Kidney (tissue), 22 donors: Measurements from ENCODE around the gene CXCL16. TPM values are rescaled to one million over a fixed set of nuclear protein-coding genes. Genes with fewer than 3 reads are reported as not detected.

Experiments used
- DNase-seq, 5 donors: peaks; one replicate each; pipeline ENCODE4 v3.0.0-alpha.2; 2013 to 2020
- FAIRE-seq: peaks from 2 replicates; lab custom pipeline; 2012; peaks lifted over from hg19 to GRCh38; lab: Jason Lieb, UNC
- H3K27ac ChIP-seq, 2 donors: one replicate each; pipeline ENCODE4 v1.7.0; 2013; ENCODE audit warnings: low read depth in 2 of 2, low read length in 2 of 2, inconsistent platforms in 1 of 2
- H3K27me3 ChIP-seq: one replicate; pipeline ENCODE4 v1.7.1; 2013; ENCODE audit warnings: low read length, inconsistent platforms; ENCODE audit not compliant: control insufficient read depth, insufficient read depth
- H3K36me3 ChIP-seq, 3 donors: one replicate each; pipeline versions ENCODE4 v1.7.0 to v1.7.1; 2013; ENCODE audit warnings: low read length in 3 of 3, control low read depth in 1 of 3, inconsistent platforms in 1 of 3; ENCODE audit not compliant: insufficient read depth in 3 of 3, control insufficient read depth in 2 of 3
- H3K4me1 ChIP-seq, 3 donors: one replicate each; pipeline versions ENCODE4 v1.7.0 to v1.7.1; 2013; ENCODE audit warnings: low read length in 3 of 3, inconsistent platforms in 1 of 3, low read depth in 1 of 3; ENCODE audit not compliant: control insufficient read depth in 2 of 3, insufficient read depth in 2 of 3
- H3K4me3 ChIP-seq, 3 donors: one replicate each; pipeline versions ENCODE4 v1.7.0 to v1.8.1; 2013; ENCODE audit warnings: low read length in 3 of 3, control low read depth in 1 of 3, inconsistent platforms in 1 of 3
- H3K9ac ChIP-seq, 3 donors: one replicate each; pipeline versions ENCODE4 v1.7.0 to v1.7.1; 2013; ENCODE audit warnings: low read length in 3 of 3, control low read depth in 1 of 3, inconsistent platforms in 1 of 3
- H3K9me3 ChIP-seq, 3 donors: one replicate each; pipeline versions ENCODE4 v1.7.0 to v1.7.1; 2013; ENCODE audit warnings: low read length in 3 of 3, control low read depth in 1 of 3, inconsistent platforms in 1 of 3; ENCODE audit not compliant: control insufficient read depth in 2 of 3, insufficient read depth in 1 of 3
- intact Hi-C: fragments of 100-400 bp; cut with DNase I; formaldehyde crosslinking; loops from one replicate; pipeline ENCODE4 v1.11.1; 2022
- long read RNA-seq, 10 donors: library from polyadenylated mRNA in 1 of 10; unstranded in 1 of 10; transcript quantifications; one replicate each; pipeline ENCODE4 v2.0.0 and lab custom pipeline, GENCODE V29; 2021 to 2026
- polyA plus RNA-seq: library from polyadenylated mRNA; stranded (reverse); fragments of 350-450 nt; fragmentation: Illumina TruSeq; extraction: RNeasy Lipid Tissue Mini Kit (QIAGEN cat#74804); gene quantifications from one replicate; pipeline ENCODE4 v1.2.3, GENCODE V29; 2014; ENCODE audit warnings: low read depth, low replicate concordance; ENCODE audit not compliant: insufficient read depth
- total RNA-seq: library from RNA; stranded (reverse); fragmentation: NEBNext Ultra II Directional; extraction: Animal tissue kit (Norgen Biotek cat#: 25700); gene quantifications from one replicate; pipeline ENCODE4 v1.2.1, GENCODE V29; 2021
- TF ChIP-seq, protein P1 (sequence below): IDR thresholded peaks from 3 replicates; pipeline ENCODE4 v1.5.1; 2012; ENCODE audit warnings: mild to moderate bottlenecking, moderate library complexity, borderline replicate concordance; ENCODE audit not compliant: insufficient read depth; ENCODE audit errors: extremely low read depth
- donor health status: control.
- donor health status: control.
- donor health status: control.
- donor health status: control.
- donor health status: control.
- donor health status: DM: yes; HTN: yes; CAD: no.
- donor health status: Normal renal cell carcinoma (clear cell type).

Gene CXCL16, protein sequence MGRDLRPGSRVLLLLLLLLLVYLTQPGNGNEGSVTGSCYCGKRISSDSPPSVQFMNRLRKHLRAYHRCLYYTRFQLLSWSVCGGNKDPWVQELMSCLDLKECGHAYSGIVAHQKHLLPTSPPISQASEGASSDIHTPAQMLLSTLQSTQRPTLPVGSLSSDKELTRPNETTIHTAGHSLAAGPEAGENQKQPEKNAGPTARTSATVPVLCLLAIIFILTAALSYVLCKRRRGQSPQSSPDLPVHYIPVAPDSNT
- total RNA-seq (83.0 TPM), polyA plus RNA-seq (22.5 TPM)
- long read RNA-seq, donor 1, partial matches to known transcripts = 0 of 4 reads
- long read RNA-seq, donor 1, other reads (novel, unspliced or antisense) = 0 of 4 reads
- long read RNA-seq, donor 2, partial matches to known transcripts = 0 of 6 reads
- long read RNA-seq, donor 2, other reads (novel, unspliced or antisense) = 0 of 6 reads
- long read RNA-seq, donor 3, transcript CXCL16-201 (6 exons, 2,222 nt) = major isoform, 5 of 7 reads
- long read RNA-seq, donor 3, partial matches to known transcripts = 0 of 7 reads
- long read RNA-seq, donor 3, other reads (novel, unspliced or antisense) = 0 of 7 reads
- long read RNA-seq, donor 4, partial matches to known transcripts = 0 of 1 reads
- long read RNA-seq, donor 4, other reads (novel, unspliced or antisense) = 0 of 1 reads
- long read RNA-seq, donor 5 = 0 reads
- long read RNA-seq, donor 6 = 0 reads
- long read RNA-seq, donor 7, transcript CXCL16-201 (6 exons, 2,222 nt) = major isoform, 113 of 169 reads
- long read RNA-seq, donor 7, transcript CXCL16-203 (5 exons, 1,668 nt) = minor isoform, 18 of 169 reads
- long read RNA-seq, donor 7, partial matches to known transcripts = 37 of 169 reads
- long read RNA-seq, donor 7, other reads (novel, unspliced or antisense) = 1 of 169 reads
- long read RNA-seq, donor 8, partial matches to known transcripts = 0 of 1 reads
- long read RNA-seq, donor 8, other reads (novel, unspliced or antisense) = 0 of 1 reads
- long read RNA-seq, donor 9, partial matches to known transcripts = 0 of 4 reads
- long read RNA-seq, donor 9, other reads (novel, unspliced or antisense) = 0 of 4 reads
- long read RNA-seq, donor 10, transcript CXCL16-201 (6 exons, 2,222 nt) = major isoform, 5 of 5 reads
- long read RNA-seq, donor 10, partial matches to known transcripts = 0 of 5 reads
- long read RNA-seq, donor 10, other reads (novel, unspliced or antisense) = 0 of 5 reads

DNA sequence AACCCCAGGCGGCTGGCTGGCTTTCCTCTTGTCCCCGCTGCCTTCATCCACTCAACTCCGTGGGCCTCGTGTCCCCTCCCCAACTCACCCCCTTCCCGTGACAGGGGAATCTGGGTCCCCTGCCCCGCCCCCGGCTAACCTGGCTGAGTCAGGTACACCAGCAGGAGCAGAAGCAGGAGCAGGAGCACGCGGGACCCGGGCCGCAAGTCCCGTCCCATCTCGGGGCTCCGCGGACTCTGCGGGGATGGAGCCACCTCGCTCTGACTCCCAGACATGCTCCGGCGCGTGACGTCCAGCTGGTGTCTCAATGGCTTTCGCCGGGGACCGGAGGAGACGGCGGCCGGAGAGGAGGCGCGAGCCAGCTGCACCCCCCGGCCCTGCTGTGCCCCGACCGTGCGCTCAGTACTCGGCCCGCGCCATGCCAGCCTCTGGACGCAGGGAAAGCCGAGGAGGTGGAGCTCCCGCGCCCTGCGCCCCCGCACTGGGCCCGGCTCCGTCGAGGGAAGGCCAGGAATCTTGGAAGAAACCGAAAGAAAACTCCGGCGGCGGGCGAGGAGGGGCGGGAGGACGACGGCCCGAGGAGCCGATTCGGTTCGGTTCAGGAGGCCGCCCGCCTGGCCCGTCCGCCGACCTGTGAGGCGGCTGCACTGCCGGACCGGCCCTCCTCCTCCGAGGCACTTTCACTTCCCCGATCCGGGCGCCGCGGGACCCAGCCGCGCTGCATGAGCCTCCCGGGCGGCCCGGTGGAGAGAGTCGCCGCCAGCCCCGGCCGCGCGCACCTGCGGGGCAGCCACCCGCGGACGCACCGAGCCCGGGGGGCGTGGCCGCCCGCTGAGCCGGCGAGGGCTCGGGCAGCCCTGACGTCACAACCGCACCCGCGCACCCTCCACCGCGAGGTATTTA lies at the start of gene CXCL16, which contains the start of gene ZMYND15:
TSS of gene CXCL16 (minus strand) at position 807 of the 903 bp plus-strand sequence. CDS start at position 218, 589 bp downstream.
TSS of gene ZMYND15 (plus strand) at position 712 of the 903 bp plus-strand sequence. CDS start 716 bp downstream, outside the sequence.
- FAIRE-seq (no peak), DNase-seq (peak; percentile 55 to 90 (median 71))
- Histone ChIP-seq H3K27me3 (peaks cover 9% of the 10 kb centered on the region), H3K4me1 (peaks cover 0 to 6% (median 0%) of the 10 kb centered on the region in 3 donors), H3K9ac (peak within 1 kb of the TSS in 2 of 3 donors; percentile 62 to 67), H3K27ac (peak within 1 kb of the TSS; percentile 34 to 67), H3K36me3 (peaks cover 0 to under 1% (median 0%) of the 10 kb centered on the region in 3 donors), H3K4me3 (peak within 1 kb of the TSS; percentile 33 to 76 (median 60)), H3K9me3 (no peaks in the 10 kb centered on the region)
- TF ChIP-seq, protein P1, sequence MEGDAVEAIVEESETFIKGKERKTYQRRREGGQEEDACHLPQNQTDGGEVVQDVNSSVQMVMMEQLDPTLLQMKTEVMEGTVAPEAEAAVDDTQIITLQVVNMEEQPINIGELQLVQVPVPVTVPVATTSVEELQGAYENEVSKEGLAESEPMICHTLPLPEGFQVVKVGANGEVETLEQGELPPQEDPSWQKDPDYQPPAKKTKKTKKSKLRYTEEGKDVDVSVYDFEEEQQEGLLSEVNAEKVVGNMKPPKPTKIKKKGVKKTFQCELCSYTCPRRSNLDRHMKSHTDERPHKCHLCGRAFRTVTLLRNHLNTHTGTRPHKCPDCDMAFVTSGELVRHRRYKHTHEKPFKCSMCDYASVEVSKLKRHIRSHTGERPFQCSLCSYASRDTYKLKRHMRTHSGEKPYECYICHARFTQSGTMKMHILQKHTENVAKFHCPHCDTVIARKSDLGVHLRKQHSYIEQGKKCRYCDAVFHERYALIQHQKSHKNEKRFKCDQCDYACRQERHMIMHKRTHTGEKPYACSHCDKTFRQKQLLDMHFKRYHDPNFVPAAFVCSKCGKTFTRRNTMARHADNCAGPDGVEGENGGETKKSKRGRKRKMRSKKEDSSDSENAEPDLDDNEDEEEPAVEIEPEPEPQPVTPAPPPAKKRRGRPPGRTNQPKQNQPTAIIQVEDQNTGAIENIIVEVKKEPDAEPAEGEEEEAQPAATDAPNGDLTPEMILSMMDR = no peak
- intact Hi-C loops = no loop called here

DNA sequence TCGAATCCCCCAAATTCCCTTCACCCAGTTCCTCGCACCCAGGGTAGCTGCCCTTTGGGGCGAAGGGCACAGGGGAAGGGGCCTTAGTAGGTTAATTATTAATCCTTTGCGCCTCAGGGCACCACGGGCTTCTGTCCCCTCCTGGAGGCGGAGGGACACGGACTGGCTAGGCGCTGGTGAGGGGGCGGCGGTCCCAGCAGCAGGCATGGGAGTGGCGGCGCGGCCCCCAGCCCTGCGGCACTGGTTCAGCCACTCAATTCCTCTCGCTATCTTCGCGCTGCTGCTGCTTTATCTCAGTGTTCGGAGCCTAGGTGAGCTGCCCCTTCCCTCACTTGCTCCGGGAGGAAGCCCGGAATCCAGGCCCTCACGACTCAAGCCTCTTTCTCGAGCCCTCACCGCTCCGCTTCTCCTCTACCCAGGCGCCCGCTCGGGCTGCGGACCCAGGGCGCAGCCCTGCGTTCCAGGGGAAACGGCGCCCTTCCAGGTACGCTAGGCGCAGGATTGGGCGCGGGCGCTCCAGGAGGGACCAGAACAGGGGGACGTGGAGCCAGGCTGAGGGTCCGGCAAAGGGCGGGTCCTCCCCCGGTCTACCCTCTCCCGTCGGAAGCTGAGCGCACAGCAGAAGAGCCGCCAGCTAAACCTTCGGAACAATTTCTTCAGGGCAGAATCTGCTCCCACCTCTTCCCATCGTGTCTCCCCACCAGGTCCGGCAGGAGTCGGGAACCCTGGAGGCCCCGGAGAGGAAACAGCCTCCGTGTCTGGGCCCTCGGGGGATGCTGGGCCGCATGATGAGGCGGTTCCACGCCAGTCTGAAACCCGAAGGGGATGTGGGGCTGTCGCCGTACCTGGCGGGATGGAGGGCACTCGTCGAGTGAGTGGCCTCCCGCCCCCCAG lies 49.3 kb upstream of the CXCL16 start, which contains the start of gene GLTPD2:
TSS of gene GLTPD2 (plus strand) at position 158 of the 894 bp plus-strand sequence. CDS start at position 206, 48 bp downstream.
- Histone ChIP-seq H3K27me3 (peaks cover 17% of the 10 kb centered on the region), H3K9ac (peak within 1 kb of the TSS in 2 of 3 donors; percentile 73 to 80), H3K4me1 (peaks cover 0 to 25% (median 12%) of the 10 kb centered on the region in 3 donors), H3K36me3 (no peaks in the 10 kb centered on the region), H3K4me3 (peak within 1 kb of the TSS; percentile 54 to 83 (median 57)), H3K9me3 (no peaks in the 10 kb centered on the region), H3K27ac (peak within 1 kb of the TSS; percentile 92 to 93)
- DNase-seq (peak in 4 of 5 donors; percentile 39 to 68 (median 53)), FAIRE-seq (no peak)
- intact Hi-C loops = loop anchor here (5.0 kb wide), 1 partner anchor 93 kb away; no protein-coding TSS in a partner anchor
- TF ChIP-seq, protein P1 = no peak
